NB4 (cell line): ENCODE measurements around the gene ADORA2A.

Experiments used
- DNase-seq: peaks from one replicate; pipeline ENCODE4 v3.0.0; 2010; ENCODE audit warnings: low read depth
- H3K4me3 ChIP-seq: one replicate; pipeline ENCODE4 v1.5.1; 2011; ENCODE audit warnings: mild to moderate bottlenecking, low read depth, low read length, moderate library complexity
- MYC ChIP-seq: IDR thresholded peaks from 2 replicates; pipeline ENCODE4 v1.6.1; 2011; ENCODE audit warnings: low read depth, low read length
- POLR2A ChIP-seq: IDR thresholded peaks from 2 replicates; pipeline ENCODE4 v1.6.1; 2011; ENCODE audit warnings: mild to moderate bottlenecking; ENCODE audit not compliant: insufficient read length; ENCODE audit errors: extremely low read depth
- TF ChIP-seq, protein P1 (sequence below): IDR thresholded peaks from 2 replicates; pipeline ENCODE4 v1.6.1; 2011; ENCODE audit warnings: low read depth, low read length
- TF ChIP-seq, protein P2 (sequence below): IDR thresholded peaks from one replicate; pipeline ENCODE4 v1.5.1; 2012; ENCODE audit warnings: low read depth, low read length

Gene ADORA2A

DNA sequence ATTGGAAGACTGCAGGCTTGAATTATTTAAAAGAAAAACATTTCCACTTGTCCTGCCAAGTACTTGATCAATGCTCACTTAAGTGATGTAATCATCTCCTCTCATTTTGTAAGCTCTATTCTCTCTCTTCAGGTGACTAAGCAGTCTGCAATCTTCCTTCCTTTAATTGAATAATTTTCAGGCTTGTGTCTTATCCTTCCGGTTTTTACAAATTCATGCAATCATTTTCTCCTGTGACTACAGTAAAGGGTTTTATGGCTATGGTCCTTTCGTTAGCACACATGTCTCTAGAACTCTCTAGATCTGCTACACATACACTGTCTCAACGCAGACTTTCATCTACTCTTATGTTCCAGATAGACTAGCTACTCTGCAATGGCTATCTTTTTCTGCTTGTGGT lies 55.2 kb downstream of the ADORA2A start:
- peak; percentile 84 for DNase-seq
- H3K4me3 ChIP-seq = no peak overlapping the region
- TF ChIP-seq, protein P1, sequence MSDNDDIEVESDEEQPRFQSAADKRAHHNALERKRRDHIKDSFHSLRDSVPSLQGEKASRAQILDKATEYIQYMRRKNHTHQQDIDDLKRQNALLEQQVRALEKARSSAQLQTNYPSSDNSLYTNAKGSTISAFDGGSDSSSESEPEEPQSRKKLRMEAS = 0 out of 2 replicates have a peak, but pooled peaks have one; percentile 17
- no peak for TF ChIP-seq POLR2A
- peak; percentile 31; the same call in 1 of the 2 replicates for TF ChIP-seq MYC

DNA sequence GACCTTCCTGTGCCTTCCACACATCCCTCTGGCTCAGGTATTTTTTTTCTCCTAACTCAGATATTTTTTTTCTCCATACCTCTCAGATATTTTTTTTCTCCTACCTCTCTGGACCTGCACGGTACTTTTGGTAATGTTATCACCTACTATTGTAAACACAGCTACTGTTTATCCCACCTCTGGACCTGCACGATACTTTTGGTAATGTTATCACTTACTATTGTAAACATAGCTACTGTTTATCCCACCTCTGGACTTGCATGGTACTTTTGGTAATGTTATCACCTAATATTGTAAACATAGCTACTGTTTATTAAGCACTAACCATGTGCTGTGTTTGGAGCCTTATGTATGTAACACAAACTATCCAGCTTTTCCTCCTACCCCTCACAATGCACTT lies 55.6 kb downstream of the ADORA2A start:
- no peak for TF ChIP-seq POLR2A
- no peak for DNase-seq
- no peak overlapping the region for H3K4me3 ChIP-seq

DNA sequence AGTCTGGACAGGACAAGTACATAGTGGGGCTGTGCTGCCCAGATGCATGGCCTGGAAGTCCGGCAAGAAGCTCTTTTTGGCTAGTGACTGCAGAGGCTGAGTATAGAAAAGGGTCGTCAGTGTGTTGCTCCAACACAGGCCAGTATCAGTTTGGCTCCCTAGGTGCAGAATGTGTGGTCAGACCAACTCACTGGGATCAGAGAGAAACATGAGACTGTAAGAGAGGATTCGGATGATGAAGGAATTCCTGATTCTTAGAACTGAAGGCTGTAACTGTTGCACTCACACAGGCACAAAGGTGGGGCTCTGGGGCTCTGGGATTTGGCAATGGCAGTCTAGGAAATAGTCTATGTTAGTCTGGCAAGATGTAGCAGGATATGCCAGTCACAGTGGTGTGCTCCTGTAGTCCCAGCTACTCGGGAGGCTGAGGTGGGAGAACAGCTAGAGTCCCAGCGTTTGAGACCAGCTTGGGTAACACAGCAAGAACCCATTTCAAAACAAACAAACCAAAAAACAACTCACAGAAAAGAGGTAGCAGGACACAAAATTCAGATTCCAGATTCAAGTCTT lies 56.7 kb downstream of the ADORA2A start:
- H3K4me3 ChIP-seq = no peak overlapping the region
- no peak for DNase-seq
- TF ChIP-seq, protein P2, sequence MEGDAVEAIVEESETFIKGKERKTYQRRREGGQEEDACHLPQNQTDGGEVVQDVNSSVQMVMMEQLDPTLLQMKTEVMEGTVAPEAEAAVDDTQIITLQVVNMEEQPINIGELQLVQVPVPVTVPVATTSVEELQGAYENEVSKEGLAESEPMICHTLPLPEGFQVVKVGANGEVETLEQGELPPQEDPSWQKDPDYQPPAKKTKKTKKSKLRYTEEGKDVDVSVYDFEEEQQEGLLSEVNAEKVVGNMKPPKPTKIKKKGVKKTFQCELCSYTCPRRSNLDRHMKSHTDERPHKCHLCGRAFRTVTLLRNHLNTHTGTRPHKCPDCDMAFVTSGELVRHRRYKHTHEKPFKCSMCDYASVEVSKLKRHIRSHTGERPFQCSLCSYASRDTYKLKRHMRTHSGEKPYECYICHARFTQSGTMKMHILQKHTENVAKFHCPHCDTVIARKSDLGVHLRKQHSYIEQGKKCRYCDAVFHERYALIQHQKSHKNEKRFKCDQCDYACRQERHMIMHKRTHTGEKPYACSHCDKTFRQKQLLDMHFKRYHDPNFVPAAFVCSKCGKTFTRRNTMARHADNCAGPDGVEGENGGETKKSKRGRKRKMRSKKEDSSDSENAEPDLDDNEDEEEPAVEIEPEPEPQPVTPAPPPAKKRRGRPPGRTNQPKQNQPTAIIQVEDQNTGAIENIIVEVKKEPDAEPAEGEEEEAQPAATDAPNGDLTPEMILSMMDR = no peak
- TF ChIP-seq MYC = no peak
- no peak for TF ChIP-seq POLR2A
- TF ChIP-seq, protein P1 = no peak

DNA sequence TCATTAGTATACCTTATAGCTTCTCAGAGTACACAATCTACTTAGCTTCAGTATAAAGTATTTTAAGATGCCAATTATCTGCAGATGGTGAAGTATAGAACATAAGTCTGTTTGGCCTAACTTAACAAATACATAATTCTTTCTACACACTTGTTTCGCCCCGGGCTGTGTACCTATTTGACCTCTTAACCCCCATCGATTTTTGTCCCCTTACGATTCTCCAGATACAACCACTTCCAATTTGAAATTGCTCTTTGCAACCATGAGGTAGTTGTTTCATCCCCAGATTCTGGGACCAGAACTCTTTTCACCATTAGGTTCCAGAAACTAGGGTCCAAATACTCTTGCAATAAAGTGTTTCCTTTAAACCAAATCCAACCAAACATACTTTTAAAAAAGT lies 57.8 kb downstream of the ADORA2A start:
- no peak overlapping the region for H3K4me3 ChIP-seq
- TF ChIP-seq, protein P1 = no peak
- TF ChIP-seq MYC = no peak
- TF ChIP-seq POLR2A = no peak
- TF ChIP-seq, protein P2 = no peak
- DNase-seq = no peak

DNA sequence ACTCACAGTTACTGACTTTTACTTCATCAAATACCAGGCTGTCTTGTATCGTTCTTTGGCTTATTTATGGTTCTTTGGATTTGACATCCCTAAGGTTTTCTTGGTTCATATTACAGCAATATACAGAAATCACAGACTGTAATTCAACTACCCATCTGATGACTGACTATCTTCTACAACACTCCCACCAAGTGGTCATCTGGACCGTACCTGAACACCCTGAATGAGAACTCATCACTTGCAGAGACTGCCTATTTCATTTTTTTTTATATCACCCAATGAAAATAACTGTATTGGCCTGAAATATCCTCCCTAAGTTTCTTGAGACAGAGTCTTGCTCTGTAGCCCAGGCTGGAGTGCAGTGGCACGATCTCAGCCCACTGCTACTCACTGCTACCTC lies 58.2 kb downstream of the ADORA2A start:
- TF ChIP-seq, protein P2 = no peak
- TF ChIP-seq MYC (no peak), POLR2A (no peak)
- TF ChIP-seq, protein P1 = no peak
- no peak overlapping the region for H3K4me3 ChIP-seq
- DNase-seq = no peak

DNA sequence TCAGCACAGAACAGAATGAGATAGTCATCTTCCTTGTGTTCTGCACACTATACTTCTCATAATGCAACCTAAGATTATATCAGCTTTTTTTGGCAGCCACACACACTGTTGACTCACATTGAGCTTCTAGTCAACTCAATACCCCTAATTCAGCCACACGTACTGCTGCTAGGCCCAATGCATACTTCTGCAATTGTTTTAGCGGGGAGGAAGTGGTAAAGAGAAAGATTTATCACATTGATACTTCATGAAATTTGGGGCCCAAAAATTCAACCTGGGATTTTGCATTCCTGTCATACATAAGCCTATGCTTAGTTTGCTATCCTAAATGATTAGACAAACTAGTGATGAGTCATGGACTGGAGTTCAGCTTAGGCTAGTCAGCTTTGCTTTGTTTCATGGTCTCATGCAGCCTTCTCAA lies 59.1 kb downstream of the ADORA2A start:
- DNase-seq = peak; percentile 71
- no peak overlapping the region for H3K4me3 ChIP-seq
- TF ChIP-seq, protein P1 = no peak
- TF ChIP-seq, protein P2 = no peak
- TF ChIP-seq POLR2A = no peak
- TF ChIP-seq MYC = no peak
